ENCODE data around the gene LDHD.

LDHD gene

GRCh38 chr16:75106351-75107274 is 10.0 kb downstream of the LDHD start:
- TF ChIP-seq CTCF (conservative IDR thresholded peaks at IDR 0.05; ENCODE audit: control insufficient read depth, insufficient read depth, low read depth, low read length) = no peak
- DNase-seq (ENCODE audit: low read depth) = no peak
- no peak overlapping the region for H3K4me3 ChIP-seq (ENCODE audit: control insufficient read depth, low read depth, low read length)

GRCh38 chr16:75105306-75106061 is 11.1 kb downstream of the LDHD start:
- TF ChIP-seq CTCF (conservative IDR thresholded peaks at IDR 0.05; ENCODE audit: control insufficient read depth, insufficient read depth, low read depth, low read length) = no peak
- DNase-seq (ENCODE audit: low read depth) = no peak
- H3K4me3 ChIP-seq (ENCODE audit: control insufficient read depth, low read depth, low read length) = no peak overlapping the region

GRCh38 chr16:75104836-75105235 is 11.7 kb downstream of the LDHD start:
- no peak for TF ChIP-seq CTCF (conservative IDR thresholded peaks at IDR 0.05; ENCODE audit: control insufficient read depth, insufficient read depth, low read depth, low read length)
- no peak overlapping the region for H3K4me3 ChIP-seq (ENCODE audit: control insufficient read depth, low read depth, low read length)
- no peak for DNase-seq (ENCODE audit: low read depth)

GRCh38 chr16:75103994-75104393 is 12.6 kb downstream of the LDHD start:
- TF ChIP-seq CTCF (conservative IDR thresholded peaks at IDR 0.05; ENCODE audit: control insufficient read depth, insufficient read depth, low read depth, low read length) = no peak
- no peak for DNase-seq (ENCODE audit: low read depth)
- H3K4me3 ChIP-seq (ENCODE audit: control insufficient read depth, low read depth, low read length) = no peak overlapping the region

GRCh38 chr16:75102595-75102994 is 14.0 kb downstream of the LDHD start:
- DNase-seq (ENCODE audit: low read depth) = no peak

GRCh38 chr16:75101635-75102034 is 14.9 kb downstream of the LDHD start:
- H3K4me3 ChIP-seq (ENCODE audit: control insufficient read depth, low read depth, low read length) = no peak overlapping the region
- DNase-seq (ENCODE audit: low read depth) = no peak
- no peak for TF ChIP-seq CTCF (conservative IDR thresholded peaks at IDR 0.05; ENCODE audit: control insufficient read depth, insufficient read depth, low read depth, low read length)

More at GRCh38 chr16:75102595-75102994, 14.0 kb downstream of the LDHD start:
- no peak for TF ChIP-seq CTCF (conservative IDR thresholded peaks at IDR 0.05; ENCODE audit: control insufficient read depth, insufficient read depth, low read depth, low read length)
- H3K4me3 ChIP-seq (ENCODE audit: control insufficient read depth, low read depth, low read length) = no peak overlapping the region
